ENCODE measurements around the gene ELOVL2. TPM values are rescaled to one million over a fixed set of nuclear protein-coding genes. Genes with fewer than 3 reads are reported as not detected.

The ELOVL2 gene
- total and polyA plus RNA-seq, 4 donors: 0.16 to 2.8 (median 0.24) TPM

GRCh38 chr6:11025921-11026635 lies 18.0 kb downstream of the ELOVL2 start:
- peaks cover 0 to 8% (median 0%) of the 10 kb centered on the region in 5 donors for H3K4me1 ChIP-seq (ENCODE audit: control insufficient read depth in 5 of 5, insufficient read depth in 5 of 5, low read length in 5 of 5)
- 39 to 43% methylated on average over 10 of the region's 10 CpGs for WGBS, 2 donors
- no peak for TF ChIP-seq CTCF (IDR thresholded peaks at IDR 0.05; ENCODE audit: control extremely low read depth, extremely low read depth)
- no peak overlapping the region for H3K4me3 ChIP-seq
- H3K27ac ChIP-seq (ENCODE audit: low read depth in 1 of 2, low read length in 1 of 2): no peak overlapping the region
- ATAC-seq (ENCODE audit: insufficient read depth, low FRiP score) (no peak), DNase-seq (no peak)
- no peak overlapping the region for H3K9ac ChIP-seq (ENCODE audit: insufficient read depth in 1 of 2, low read length in 2 of 2)
- H3K9me3 ChIP-seq (ENCODE audit: control insufficient read depth in 4 of 4, insufficient read depth in 3 of 4, low read length in 3 of 4): peaks cover 0 to 2% (median 0%) of the 10 kb centered on the region in 4 donors
- H3K27me3 ChIP-seq (ENCODE audit: control insufficient read depth in 3 of 3, insufficient read depth in 3 of 3, low read length in 2 of 3): no peaks in the 10 kb centered on the region
- H3K36me3 ChIP-seq (ENCODE audit: control insufficient read depth in 4 of 4, insufficient read depth in 4 of 4, low read length in 4 of 4): no peaks in the 10 kb centered on the region

GRCh38 chr6:11025130-11025529 lies 19.0 kb downstream of the ELOVL2 start:
- ATAC-seq (ENCODE audit: insufficient read depth, low FRiP score) (no peak), DNase-seq (no peak)
- no peak overlapping the region for H3K4me3 ChIP-seq
- H3K9me3 ChIP-seq (ENCODE audit: control insufficient read depth in 4 of 4, insufficient read depth in 3 of 4, low read length in 3 of 4): peaks cover 0 to 2% (median 0%) of the 10 kb centered on the region in 4 donors
- H3K27me3 ChIP-seq (ENCODE audit: control insufficient read depth in 3 of 3, insufficient read depth in 3 of 3, low read length in 2 of 3): no peaks in the 10 kb centered on the region
- H3K36me3 ChIP-seq (ENCODE audit: control insufficient read depth in 4 of 4, insufficient read depth in 4 of 4, low read length in 4 of 4): no peaks in the 10 kb centered on the region
- H3K9ac ChIP-seq (ENCODE audit: insufficient read depth in 1 of 2, low read length in 2 of 2): no peak overlapping the region
- H3K27ac ChIP-seq (ENCODE audit: low read depth in 1 of 2, low read length in 1 of 2): no peak overlapping the region
- TF ChIP-seq CTCF (IDR thresholded peaks at IDR 0.05; ENCODE audit: control extremely low read depth, extremely low read depth): no peak
- peaks cover 0 to 13% (median 0%) of the 10 kb centered on the region in 5 donors for H3K4me1 ChIP-seq (ENCODE audit: control insufficient read depth in 5 of 5, insufficient read depth in 5 of 5, low read length in 5 of 5)
- WGBS, 2 donors: 93 to 94% methylated on average over 3 of the region's 3 CpGs

- Histone ChIP-seq H3K9ac (ENCODE audit: insufficient read depth in 1 of 2, low read length in 2 of 2) (no peak overlapping the region), H3K4me1 (ENCODE audit: control insufficient read depth in 5 of 5, insufficient read depth in 5 of 5, low read length in 5 of 5) (peaks cover 0 to 13% (median 0%) of the 10 kb centered on the region in 5 donors), H3K36me3 (ENCODE audit: control insufficient read depth in 4 of 4, insufficient read depth in 4 of 4, low read length in 4 of 4) (no peaks in the 10 kb centered on the region), H3K27me3 (ENCODE audit: control insufficient read depth in 3 of 3, insufficient read depth in 3 of 3, low read length in 2 of 3) (no peaks in the 10 kb centered on the region), H3K4me3 (no peak overlapping the region), H3K27ac (ENCODE audit: low read depth in 1 of 2, low read length in 1 of 2) (peak overlapping the region in 1 of 2 donors; percentile 33), H3K9me3 (ENCODE audit: control insufficient read depth in 4 of 4, insufficient read depth in 3 of 4, low read length in 3 of 4) (peaks cover 0 to 2% (median 0%) of the 10 kb centered on the region in 4 donors)
- ATAC-seq (ENCODE audit: insufficient read depth, low FRiP score): no peak
- no peak for DNase-seq
- TF ChIP-seq CTCF (IDR thresholded peaks at IDR 0.05; ENCODE audit: control extremely low read depth, extremely low read depth): no peak
Measured at GRCh38 chr6:11023032-11023431, 21.1 kb downstream of the ELOVL2 start.
